Measurements from ENCODE around the gene COL5A2.

COL5A2 gene

GRCh38 chr2:189147361-189147760, 32.2 kb downstream of the COL5A2 start:
- Histone ChIP-seq H3K9me3 (ENCODE audit: control insufficient read depth, insufficient read depth, low read length) (no peaks in the 10 kb centered on the region), H3K36me3 (ENCODE audit: insufficient read depth, low read length) (no peaks in the 10 kb centered on the region), H3K4me1 (ENCODE audit: insufficient read depth, low read length) (peaks cover 6% of the 10 kb centered on the region; the same call in 1 of the 2 replicates), H3K9ac (ENCODE audit: low read depth, low read length) (no peak overlapping the region)

GRCh38 chr2:189146553-189146952, 33.0 kb downstream of the COL5A2 start:
- no peaks in the 10 kb centered on the region for H3K9me3 ChIP-seq (ENCODE audit: control insufficient read depth, insufficient read depth, low read length)
- H3K9ac ChIP-seq (ENCODE audit: low read depth, low read length), result no peak overlapping the region
- peaks cover 6% of the 10 kb centered on the region; the same call in 1 of the 2 replicates for H3K4me1 ChIP-seq (ENCODE audit: insufficient read depth, low read length)
- H3K36me3 ChIP-seq (ENCODE audit: insufficient read depth, low read length), result no peaks in the 10 kb centered on the region

- Histone ChIP-seq H3K9me3 (ENCODE audit: control insufficient read depth, insufficient read depth, low read length) (no peaks in the 10 kb centered on the region), H3K9ac (ENCODE audit: low read depth, low read length) (no peak overlapping the region), H3K36me3 (ENCODE audit: insufficient read depth, low read length) (no peaks in the 10 kb centered on the region), H3K4me1 (ENCODE audit: insufficient read depth, low read length) (peaks cover 6% of the 10 kb centered on the region; the same call in 1 of the 2 replicates)
Observed at GRCh38 chr2:189144700-189145211, 34.8 kb downstream of the COL5A2 start.

GRCh38 chr2:189143925-189144324, 35.6 kb downstream of the COL5A2 start:
- H3K9me3 ChIP-seq (ENCODE audit: control insufficient read depth, insufficient read depth, low read length), result no peaks in the 10 kb centered on the region
- peaks cover 6% of the 10 kb centered on the region; the same call in 1 of the 2 replicates for H3K4me1 ChIP-seq (ENCODE audit: insufficient read depth, low read length)
- no peaks in the 10 kb centered on the region for H3K36me3 ChIP-seq (ENCODE audit: insufficient read depth, low read length)
- no peak overlapping the region for H3K9ac ChIP-seq (ENCODE audit: low read depth, low read length)

- Histone ChIP-seq H3K36me3 (ENCODE audit: insufficient read depth, low read length) (no peaks in the 10 kb centered on the region), H3K9ac (ENCODE audit: low read depth, low read length) (no peak overlapping the region), H3K4me1 (ENCODE audit: insufficient read depth, low read length) (peaks cover 6% of the 10 kb centered on the region; the same call in 1 of the 2 replicates)
Observed at GRCh38 chr2:189142893-189143759, 36.4 kb downstream of the COL5A2 start.

GRCh38 chr2:189138800-189139199, 40.8 kb downstream of the COL5A2 start:
- Histone ChIP-seq H3K9ac (ENCODE audit: low read depth, low read length) (no peak overlapping the region), H3K4me1 (ENCODE audit: insufficient read depth, low read length) (no peaks in the 10 kb centered on the region), H3K36me3 (ENCODE audit: insufficient read depth, low read length) (no peaks in the 10 kb centered on the region), H3K9me3 (ENCODE audit: control insufficient read depth, insufficient read depth, low read length) (no peaks in the 10 kb centered on the region)

More at GRCh38 chr2:189142893-189143759, 36.4 kb downstream of the COL5A2 start:
- no peaks in the 10 kb centered on the region for H3K9me3 ChIP-seq (ENCODE audit: control insufficient read depth, insufficient read depth, low read length)

- Histone ChIP-seq H3K9ac (ENCODE audit: low read depth, low read length) (no peak overlapping the region), H3K9me3 (ENCODE audit: control insufficient read depth, insufficient read depth, low read length) (no peaks in the 10 kb centered on the region), H3K36me3 (ENCODE audit: insufficient read depth, low read length) (no peaks in the 10 kb centered on the region), H3K4me1 (ENCODE audit: insufficient read depth, low read length) (no peaks in the 10 kb centered on the region)
Observed at GRCh38 chr2:189137519-189137918, 42.0 kb downstream of the COL5A2 start.

GRCh38 chr2:189134485-189134884, 45.1 kb downstream of the COL5A2 start:
- Histone ChIP-seq H3K36me3 (ENCODE audit: insufficient read depth, low read length) (no peaks in the 10 kb centered on the region), H3K9me3 (ENCODE audit: control insufficient read depth, insufficient read depth, low read length) (no peaks in the 10 kb centered on the region; the same call in 1 of the 2 replicates), H3K4me1 (ENCODE audit: insufficient read depth, low read length) (no peaks in the 10 kb centered on the region), H3K9ac (ENCODE audit: low read depth, low read length) (no peak overlapping the region)

- no peaks in the 10 kb centered on the region for H3K36me3 ChIP-seq (ENCODE audit: insufficient read depth, low read length)
- H3K9ac ChIP-seq (ENCODE audit: low read depth, low read length), result no peak overlapping the region
- H3K9me3 ChIP-seq (ENCODE audit: control insufficient read depth, insufficient read depth, low read length), result no peaks in the 10 kb centered on the region; the same call in 1 of the 2 replicates
- H3K4me1 ChIP-seq (ENCODE audit: insufficient read depth, low read length), result no peaks in the 10 kb centered on the region
Observed at GRCh38 chr2:189131991-189132390, 47.6 kb downstream of the COL5A2 start.

GRCh38 chr2:189129971-189130370, 49.6 kb downstream of the COL5A2 start:
- H3K36me3 ChIP-seq (ENCODE audit: insufficient read depth, low read length), result no peaks in the 10 kb centered on the region
- H3K9ac ChIP-seq (ENCODE audit: low read depth, low read length), result no peak overlapping the region
- no peaks in the 10 kb centered on the region; the same call in 1 of the 2 replicates for H3K9me3 ChIP-seq (ENCODE audit: control insufficient read depth, insufficient read depth, low read length)
- H3K4me1 ChIP-seq (ENCODE audit: insufficient read depth, low read length), result no peaks in the 10 kb centered on the region

- no peak overlapping the region for H3K9ac ChIP-seq (ENCODE audit: low read depth, low read length)
- H3K9me3 ChIP-seq (ENCODE audit: control insufficient read depth, insufficient read depth, low read length), result no peaks in the 10 kb centered on the region; the same call in 1 of the 2 replicates
- no peaks in the 10 kb centered on the region for H3K36me3 ChIP-seq (ENCODE audit: insufficient read depth, low read length)
- no peaks in the 10 kb centered on the region for H3K4me1 ChIP-seq (ENCODE audit: insufficient read depth, low read length)
Observed at GRCh38 chr2:189128970-189129369, 50.6 kb downstream of the COL5A2 start.

GRCh38 chr2:189127756-189128155, 51.8 kb downstream of the COL5A2 start:
- Histone ChIP-seq H3K4me1 (ENCODE audit: insufficient read depth, low read length) (no peaks in the 10 kb centered on the region), H3K9me3 (ENCODE audit: control insufficient read depth, insufficient read depth, low read length) (no peaks in the 10 kb centered on the region; the same call in 1 of the 2 replicates), H3K36me3 (ENCODE audit: insufficient read depth, low read length) (no peaks in the 10 kb centered on the region), H3K9ac (ENCODE audit: low read depth, low read length) (no peak overlapping the region)

- no peak overlapping the region for H3K9ac ChIP-seq (ENCODE audit: low read depth, low read length)
- no peaks in the 10 kb centered on the region for H3K36me3 ChIP-seq (ENCODE audit: insufficient read depth, low read length)
- H3K4me1 ChIP-seq (ENCODE audit: insufficient read depth, low read length), result no peaks in the 10 kb centered on the region
- H3K9me3 ChIP-seq (ENCODE audit: control insufficient read depth, insufficient read depth, low read length), result no peaks in the 10 kb centered on the region
Observed at GRCh38 chr2:189125195-189125594, 54.4 kb downstream of the COL5A2 start.

GRCh38 chr2:189124175-189124574, 55.4 kb downstream of the COL5A2 start:
- no peaks in the 10 kb centered on the region for H3K36me3 ChIP-seq (ENCODE audit: insufficient read depth, low read length)
- H3K9me3 ChIP-seq (ENCODE audit: control insufficient read depth, insufficient read depth, low read length), result no peaks in the 10 kb centered on the region
- peaks cover 2% of the 10 kb centered on the region; the same call in 1 of the 2 replicates for H3K4me1 ChIP-seq (ENCODE audit: insufficient read depth, low read length)
- H3K9ac ChIP-seq (ENCODE audit: low read depth, low read length), result no peak overlapping the region

GRCh38 chr2:189118386-189118785, 61.2 kb downstream of the COL5A2 start:
- no peaks in the 10 kb centered on the region for H3K36me3 ChIP-seq (ENCODE audit: insufficient read depth, low read length)
- H3K9ac ChIP-seq (ENCODE audit: low read depth, low read length), result no peak overlapping the region
- no peaks in the 10 kb centered on the region for H3K9me3 ChIP-seq (ENCODE audit: control insufficient read depth, insufficient read depth, low read length)
- H3K4me1 ChIP-seq (ENCODE audit: insufficient read depth, low read length), result peaks cover 9% of the 10 kb centered on the region; the same call in 1 of the 2 replicates

All from ES-I3 (cell line).